ENCODE data around the gene ZNF512B.

- TF ChIP-seq CTCF (IDR thresholded peaks at IDR 0.05; ENCODE audit: low read length) (no peak), EZH2 (IDR thresholded peaks at IDR 0.05; ENCODE audit: borderline replicate concordance, low read length) (no peak)
Observed at GRCh38 chr20:63908008-63908682, 61.6 kb downstream of the ZNF512B start.

Data from OCI-LY1 (cell line).